ENCODE measurements around the gene CLC.
A peak's percentile ranks its signal among the peaks of the same experiment; 100 is the strongest.
"Not testable (repeated sequence)": the region's sequence is repeated elsewhere in the genome, so short reads cannot be mapped to it uniquely, and the experiment has no call there.

Gene CLC

GRCh38 chr19:39696387-39696786 lies 41.4 kb downstream of the CLC start:
- peak; percentile 4 for DNase-seq (ENCODE audit: low read depth)
- H3K4me3 ChIP-seq (ENCODE audit: low read length): no peak overlapping the region
- no peak for TF ChIP-seq CTCF (conservative IDR thresholded peaks at IDR 0.05; ENCODE audit: low read length)

GRCh38 chr19:39695759-39696158 lies 42.1 kb downstream of the CLC start:
- no peak for TF ChIP-seq CTCF (conservative IDR thresholded peaks at IDR 0.05; ENCODE audit: low read length)
- DNase-seq (ENCODE audit: low read depth): no peak
- no peak overlapping the region for H3K4me3 ChIP-seq (ENCODE audit: low read length)

GRCh38 chr19:39692822-39693221 lies 45.0 kb downstream of the CLC start:
- no peak overlapping the region for H3K4me3 ChIP-seq (ENCODE audit: low read length)
- DNase-seq (ENCODE audit: low read depth): no peak
- TF ChIP-seq CTCF (conservative IDR thresholded peaks at IDR 0.05; ENCODE audit: low read length): no peak

- no peak for TF ChIP-seq CTCF (conservative IDR thresholded peaks at IDR 0.05; ENCODE audit: low read length)
- no peak overlapping the region for H3K4me3 ChIP-seq (ENCODE audit: low read length)
Observed at GRCh38 chr19:39692166-39692565, 45.7 kb downstream of the CLC start.

GRCh38 chr19:39688637-39689036 lies 49.2 kb downstream of the CLC start:
- not testable (repeated sequence) for H3K4me3 ChIP-seq (ENCODE audit: low read length); DNase-seq (ENCODE audit: low read depth)

More at GRCh38 chr19:39692166-39692565, 45.7 kb downstream of the CLC start:
- DNase-seq (ENCODE audit: low read depth): no peak

- DNase-seq (ENCODE audit: low read depth): no peak
- no peak overlapping the region for H3K4me3 ChIP-seq (ENCODE audit: low read length)
- TF ChIP-seq CTCF (conservative IDR thresholded peaks at IDR 0.05; ENCODE audit: low read length): no peak
Observed at GRCh38 chr19:39686739-39687138, 51.1 kb downstream of the CLC start.

GRCh38 chr19:39684267-39684666 lies 53.6 kb downstream of the CLC start:
- DNase-seq (ENCODE audit: low read depth): no peak
- H3K4me3 ChIP-seq (ENCODE audit: low read length): no peak overlapping the region
- TF ChIP-seq CTCF (conservative IDR thresholded peaks at IDR 0.05; ENCODE audit: low read length): no peak

- DNase-seq (ENCODE audit: low read depth): no peak
- no peak overlapping the region for H3K4me3 ChIP-seq (ENCODE audit: low read length)
- no peak for TF ChIP-seq CTCF (conservative IDR thresholded peaks at IDR 0.05; ENCODE audit: low read length)
Observed at GRCh38 chr19:39681416-39681815, 56.4 kb downstream of the CLC start.
